ENCODE data around the gene KRTAP5-3. TPM values are rescaled to one million over a fixed set of nuclear protein-coding genes. Genes with fewer than 3 reads are reported as not detected.
A peak's percentile ranks its signal among the peaks of the same experiment; 100 is the strongest.
"Not testable (repeated sequence)": the region's sequence is repeated elsewhere in the genome, so short reads cannot be mapped to it uniquely, and the experiment has no call there.

The KRTAP5-3 gene
- total RNA-seq, 1 donor from 2014 or later: not detected

- intact Hi-C loops (cut with micrococcal nuclease): no loop called here
- Histone ChIP-seq H3K36me3 (no peaks in the 10 kb centered on the region), H3K4me1 (peaks cover 7% of the 10 kb centered on the region), H3K9me3 (replicated peaks) (no peaks in the 10 kb centered on the region), H3K27me3 (ENCODE audit: low read depth) (no peaks in the 10 kb centered on the region), H3K4me3 (no peak overlapping the region), H3K27ac (replicated peaks) (no peak overlapping the region)
- no peak for DNase-seq
- TF ChIP-seq CTCF (IDR thresholded peaks at IDR 0.05; ENCODE audit: borderline replicate concordance): no peak
Observed at GRCh38 chr11:1586699-1587098, 21.6 kb downstream of the KRTAP5-3 start.

GRCh38 chr11:1584661-1585370 is 23.4 kb downstream of the KRTAP5-3 start, which contains the start of gene KRTAP5-1:
KRTAP5-1 (minus strand) TSS chr11:1585283; CDS start chr11:1585249, 34 bp downstream.
- H3K4me1 ChIP-seq; DNase-seq; H3K27me3 ChIP-seq (ENCODE audit: low read depth); H3K4me3 ChIP-seq; intact Hi-C loops (cut with micrococcal nuclease); H3K27ac ChIP-seq (replicated peaks); H3K36me3 ChIP-seq; H3K9me3 ChIP-seq (replicated peaks): not testable (repeated sequence)

- H3K9me3 ChIP-seq (replicated peaks); H3K36me3 ChIP-seq; H3K27ac ChIP-seq (replicated peaks); H3K4me1 ChIP-seq; H3K27me3 ChIP-seq (ENCODE audit: low read depth); H3K4me3 ChIP-seq; DNase-seq; intact Hi-C loops (cut with micrococcal nuclease): not testable (repeated sequence)
Observed at GRCh38 chr11:1582909-1583308, 25.4 kb downstream of the KRTAP5-3 start.

- Histone ChIP-seq H3K36me3 (no peaks in the 10 kb centered on the region), H3K27me3 (ENCODE audit: low read depth) (no peaks in the 10 kb centered on the region), H3K27ac (replicated peaks) (no peak overlapping the region), H3K4me1 (no peaks in the 10 kb centered on the region), H3K9me3 (replicated peaks) (peaks cover 9% of the 10 kb centered on the region), H3K4me3 (no peak overlapping the region)
- no peak for TF ChIP-seq CTCF (IDR thresholded peaks at IDR 0.05; ENCODE audit: borderline replicate concordance)
- DNase-seq: no peak
- intact Hi-C loops (cut with micrococcal nuclease): no loop called here
Observed at GRCh38 chr11:1581976-1582375, 26.3 kb downstream of the KRTAP5-3 start.

GRCh38 chr11:1576825-1577224 is 31.4 kb downstream of the KRTAP5-3 start:
- intact Hi-C loops (cut with micrococcal nuclease): no loop called here
- Histone ChIP-seq H3K4me3 (no peak overlapping the region), H3K36me3 (no peaks in the 10 kb centered on the region), H3K9me3 (replicated peaks) (peaks cover 9% of the 10 kb centered on the region), H3K27me3 (ENCODE audit: low read depth) (no peaks in the 10 kb centered on the region), H3K27ac (replicated peaks) (no peak overlapping the region), H3K4me1 (peaks cover 24% of the 10 kb centered on the region)
- no peak for DNase-seq
- TF ChIP-seq CTCF (IDR thresholded peaks at IDR 0.05; ENCODE audit: borderline replicate concordance): no peak

- H3K4me3 ChIP-seq; DNase-seq; H3K27me3 ChIP-seq (ENCODE audit: low read depth); H3K9me3 ChIP-seq (replicated peaks); intact Hi-C loops (cut with micrococcal nuclease); H3K27ac ChIP-seq (replicated peaks); H3K36me3 ChIP-seq: not testable (repeated sequence)
- H3K4me1 ChIP-seq: peaks cover 32% of the 10 kb centered on the region
Observed at GRCh38 chr11:1575756-1576155, 32.5 kb downstream of the KRTAP5-3 start.

- TF ChIP-seq CTCF (IDR thresholded peaks at IDR 0.05; ENCODE audit: borderline replicate concordance): peak; percentile 5
- H3K9me3 ChIP-seq (replicated peaks): peaks cover 9% of the 10 kb centered on the region
- intact Hi-C loops (cut with micrococcal nuclease): no loop called here
- DNase-seq: no peak
- H3K4me3 ChIP-seq: peak overlapping the region; percentile 79
- peaks cover 40% of the 10 kb centered on the region for H3K4me1 ChIP-seq
- no peaks in the 10 kb centered on the region for H3K27me3 ChIP-seq (ENCODE audit: low read depth)
- H3K36me3 ChIP-seq: no peaks in the 10 kb centered on the region
- H3K27ac ChIP-seq (replicated peaks): peak overlapping the region; percentile 83
Observed at GRCh38 chr11:1574933-1575242, 33.4 kb downstream of the KRTAP5-3 start.

Data from left ventricle myocardium inferior (tissue), 1 donor.